Pancreas (tissue), 10 donors: ENCODE results near the gene PKD1L1. TPM values are rescaled to one million over a fixed set of nuclear protein-coding genes. Genes with fewer than 3 reads are reported as not detected.

ENCODE experiments used
- ATAC-seq, 4 donors: fragments of 200-7000 bp; cut with Tn5 transposase; one replicate each; pipeline versions ENCODE4 v1.8.0 to v1.9.1; 2020; ENCODE audit warnings: mild to moderate bottlenecking in 4 of 4, moderate library complexity in 4 of 4
- DNase-seq, 6 donors: peaks; one replicate each; pipeline ENCODE4 v3.0.0-alpha.2; 2020
- FAIRE-seq: peaks from 2 replicates; lab custom pipeline; 2012; peaks lifted over from hg19 to GRCh38; lab: Jason Lieb, UNC
- H3K27ac ChIP-seq, 4 donors: fragments of 200-600 bp; sonication (generic); 1 replicate in 3 of 4; 2 replicates in 1 of 4; pipeline versions ENCODE4 v1.5.0 to v1.8.0; 2020
- H3K27me3 ChIP-seq, 4 donors: fragments of 200-600 bp; one replicate each; pipeline ENCODE4 v1.8.0; 2021
- H3K36me3 ChIP-seq, 3 donors: fragments of 200-600 bp; sonication (generic) in 1 of 3; one replicate each; pipeline versions ENCODE4 v1.5.0 to v1.8.0; 2020 to 2021
- H3K4me1 ChIP-seq, 3 donors: fragments of 200-600 bp; one replicate each; pipeline ENCODE4 v1.8.0; 2021
- H3K4me3 ChIP-seq, 4 donors: fragments of 200-600 bp; sonication (generic) in 2 of 4; one replicate each; pipeline versions ENCODE4 v1.5.0 to v1.8.0; 2020 to 2021
- H3K9me3 ChIP-seq, 4 donors: fragments of 200-600 bp; one replicate each; pipeline ENCODE4 v1.8.0; 2021
- CTCF ChIP-seq, 4 donors: fragments of 200-600 bp; sonication (generic) in 3 of 4; IDR thresholded peaks; one replicate each; pipeline versions ENCODE4 v1.5.0 to v1.8.0; 2021; ENCODE audit warnings: antibody characterized with exemption in 4 of 4
- WGBS, 2 donors: extraction: QIAGEN DNeasy Blood & Tissue Kit; methylation state at CpG; one replicate each; pipeline ENCODE4 v1.1.7; 2013; 5-methylcytosine and 5-hydroxymethylcytosine counted together
- intact Hi-C, 3 donors: fragments of 100-400 bp; cut with DNase I; formaldehyde crosslinking; loops; one replicate each; pipeline versions ENCODE4 v1.11.1 to v1.14.2; 2022
- polyA plus RNA-seq, 2 donors: library from polyadenylated mRNA; stranded (reverse); fragments of 200-250 nt; gene quantifications; one replicate each; pipeline ENCODE4 v1.2.3, GENCODE V29; 2013
- total RNA-seq, 6 donors: library from RNA; stranded (reverse); fragmentation: NEBNext Ultra II Directional in 4 of 6; extraction: Animal tissue kit (Norgen Biotek cat#: 25700) in 4 of 6; gene quantifications; one replicate each; pipeline versions ENCODE4 v1.2.1 to v1.2.4, GENCODE V29; 2021 to 2023
- donor health status: healthy with polysubstance abuse.
- donor health status: DM: no; HTN: no; CAD: no; lungs with moderate emphysema.
- donor health status: DM: no; HTN: no; CAD: no.
- donor health status: control.
- donor health status: control.
- donor health status: Bipolar disorder and iron deficiency.
- donor health status: DM: yes; HTN: yes; CAD: no.
- donor health status: DM: no; HTN: no; CAD: no.
- donor health status: DM: no; HTN: no; CAD: no.
- donor health status: DM: yes; HTN: yes; CAD: no.

PKD1L1 gene
- total and polyA plus RNA-seq, 8 donors, result 0.03 to 0.54 (median 0.13) TPM

GRCh38 chr7:47968847-47969774, 20.8 kb upstream of the PKD1L1 start:
- Histone ChIP-seq H3K36me3 (peaks cover 0 to 51% (median 23%) of the 10 kb centered on the region in 3 donors), H3K4me1 (no peaks in the 10 kb centered on the region), H3K27ac (no peak overlapping the region), H3K4me3 (no peak overlapping the region), H3K27me3 (no peaks in the 10 kb centered on the region), H3K9me3 (no peaks in the 10 kb centered on the region)
- DNase-seq, result peak in 3 of 6 donors; percentile 53 to 71 (median 54)
- FAIRE-seq, result no peak
- intact Hi-C loops, result no loop called here
- peak in 3 of 4 donors; percentile 78 to 82 (median 81) for ATAC-seq
- 68 to 72% methylated on average over 5 of the region's 5 CpGs for WGBS, 2 donors
- TF ChIP-seq CTCF (IDR thresholded peaks at IDR 0.05), result peak; percentile 20 to 72 (median 59)

- no peak for DNase-seq
- whole genome bisulfite sequencing, 2 donors, result 86 to 87% methylated on average over 2 of the region's 2 CpGs
- H3K27me3 ChIP-seq, result no peaks in the 10 kb centered on the region
- no peaks in the 10 kb centered on the region for H3K4me1 ChIP-seq
- TF ChIP-seq CTCF (IDR thresholded peaks at IDR 0.05), result no peak
- H3K27ac ChIP-seq, result no peak overlapping the region
- peaks cover 3 to 48% (median 19%) of the 10 kb centered on the region in 3 donors for H3K36me3 ChIP-seq
- no peak for FAIRE-seq
- intact Hi-C loops, result no loop called here
- H3K9me3 ChIP-seq, result no peaks in the 10 kb centered on the region
- H3K4me3 ChIP-seq, result no peak overlapping the region
- ATAC-seq, result no peak
These were observed 19.4 kb upstream of the PKD1L1 start for GRCh38 chr7:47967708-47968107.

- DNase-seq, result no peak
- WGBS, 2 donors, result 88 to 91% methylated on average over 5 of the region's 5 CpGs
- Histone ChIP-seq H3K36me3 (peaks cover 3 to 52% (median 16%) of the 10 kb centered on the region in 3 donors), H3K9me3 (no peaks in the 10 kb centered on the region), H3K4me1 (no peaks in the 10 kb centered on the region), H3K27me3 (no peaks in the 10 kb centered on the region), H3K27ac (no peak overlapping the region), H3K4me3 (no peak overlapping the region)
- no peak for FAIRE-seq
- no peak for TF ChIP-seq CTCF (IDR thresholded peaks at IDR 0.05)
- no peak for ATAC-seq
- intact Hi-C loops, result no loop called here
These were observed 18.9 kb upstream of the PKD1L1 start for GRCh38 chr7:47967123-47967522.

GRCh38 chr7:47965456-47965855, 17.2 kb upstream of the PKD1L1 start:
- no peak overlapping the region for H3K4me3 ChIP-seq
- no peak for TF ChIP-seq CTCF (IDR thresholded peaks at IDR 0.05)
- no peak overlapping the region for H3K27ac ChIP-seq
- intact Hi-C loops, result no loop called here
- ATAC-seq, result no peak
- DNase-seq, result no peak
- H3K4me1 ChIP-seq, result no peaks in the 10 kb centered on the region
- no peaks in the 10 kb centered on the region for H3K9me3 ChIP-seq
- no peak for FAIRE-seq
- no peaks in the 10 kb centered on the region for H3K27me3 ChIP-seq
- WGBS, 2 donors, result 94 to 97% methylated on average over 5 of the region's 5 CpGs
- peaks cover 3 to 57% (median 19%) of the 10 kb centered on the region in 3 donors for H3K36me3 ChIP-seq

GRCh38 chr7:47962262-47962661, 14.0 kb upstream of the PKD1L1 start:
- DNase-seq, result no peak
- ATAC-seq, result no peak

More at GRCh38 chr7:47962262-47962661, 14.0 kb upstream of the PKD1L1 start:
- no peak overlapping the region for H3K4me3 ChIP-seq
- no peak for TF ChIP-seq CTCF (IDR thresholded peaks at IDR 0.05)
- H3K4me1 ChIP-seq, result no peaks in the 10 kb centered on the region
- H3K36me3 ChIP-seq, result peaks cover 3 to 51% (median 19%) of the 10 kb centered on the region in 3 donors
- H3K9me3 ChIP-seq, result no peaks in the 10 kb centered on the region
- H3K27me3 ChIP-seq, result no peaks in the 10 kb centered on the region
- no peak overlapping the region for H3K27ac ChIP-seq
- no peak for FAIRE-seq
- intact Hi-C loops, result no loop called here
- WGBS, 2 donors, result 95 to 98% methylated on average over 3 of the region's 3 CpGs
